GM19467 (cell line): Measurements from ENCODE around the gene CYLD.

ENCODE experiments used
- ATAC-seq: cut with Tn5 transposase; IDR thresholded peaks from one replicate; pipeline ENCODE4 v1.9.1; 2021; ENCODE audit warnings: mild to moderate bottlenecking, moderate library complexity; ENCODE audit not compliant: unreplicated experiment

Gene CYLD

DNA sequence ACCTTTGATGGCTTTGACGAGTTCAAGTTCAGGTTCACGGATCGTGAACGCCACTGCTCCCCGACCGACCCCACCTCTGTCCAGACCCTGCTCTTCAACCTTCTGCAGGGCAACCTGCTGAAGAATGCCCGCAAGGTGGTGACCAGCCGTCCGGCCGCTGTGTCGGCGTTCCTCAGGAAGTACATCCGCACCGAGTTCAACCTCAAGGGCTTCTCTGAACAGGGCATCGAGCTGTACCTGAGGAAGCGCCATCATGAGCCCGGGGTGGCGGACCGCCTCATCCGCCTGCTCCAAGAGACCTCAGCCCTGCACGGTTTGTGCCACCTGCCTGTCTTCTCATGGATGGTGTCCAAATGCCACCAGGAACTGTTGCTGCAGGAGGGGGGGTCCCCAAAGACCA is 30.8 kb upstream of the CYLD start:
- ATAC-seq: no peak

DNA sequence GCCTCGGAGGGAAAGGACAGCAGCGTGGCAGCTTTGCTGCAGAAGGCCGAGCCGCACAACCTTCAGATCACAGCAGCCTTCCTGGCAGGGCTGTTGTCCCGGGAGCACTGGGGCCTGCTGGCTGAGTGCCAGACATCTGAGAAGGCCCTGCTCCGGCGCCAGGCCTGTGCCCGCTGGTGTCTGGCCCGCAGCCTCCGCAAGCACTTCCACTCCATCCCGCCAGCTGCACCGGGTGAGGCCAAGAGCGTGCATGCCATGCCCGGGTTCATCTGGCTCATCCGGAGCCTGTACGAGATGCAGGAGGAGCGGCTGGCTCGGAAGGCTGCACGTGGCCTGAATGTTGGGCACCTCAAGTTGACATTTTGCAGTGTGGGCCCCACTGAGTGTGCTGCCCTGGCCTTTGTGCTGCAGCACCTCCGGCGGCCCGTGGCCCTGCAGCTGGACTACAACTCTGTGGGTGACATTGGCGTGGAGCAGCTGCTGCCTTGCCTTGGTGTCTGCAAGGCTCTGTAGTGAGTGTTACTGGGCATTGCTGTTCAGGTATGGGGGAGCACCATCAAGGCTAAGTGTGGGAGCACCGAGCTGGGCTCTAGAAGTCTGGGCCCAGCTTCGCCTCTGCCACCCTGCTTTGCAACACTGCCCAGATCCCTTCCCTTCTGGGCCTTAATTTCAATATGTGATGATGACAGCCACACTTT is 29.9 kb upstream of the CYLD start:
- ATAC-seq: no peak

DNA sequence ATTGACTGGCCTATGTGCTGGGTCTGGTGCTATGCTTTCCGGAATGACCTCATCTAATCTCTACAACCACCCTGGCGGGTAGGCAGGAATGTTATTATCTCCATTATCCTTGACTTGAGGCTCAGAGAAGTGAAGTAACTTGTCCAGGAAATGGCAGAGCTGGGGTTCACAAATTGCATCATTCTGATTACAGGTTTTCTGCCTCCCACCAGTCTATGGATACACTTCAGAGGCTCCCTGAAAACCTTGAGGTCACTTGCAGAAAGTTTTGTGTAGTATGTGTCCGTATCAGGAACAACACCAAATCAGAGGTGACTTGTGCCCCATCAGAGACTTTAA is 29.4 kb upstream of the CYLD start:
- ATAC-seq: no peak

DNA sequence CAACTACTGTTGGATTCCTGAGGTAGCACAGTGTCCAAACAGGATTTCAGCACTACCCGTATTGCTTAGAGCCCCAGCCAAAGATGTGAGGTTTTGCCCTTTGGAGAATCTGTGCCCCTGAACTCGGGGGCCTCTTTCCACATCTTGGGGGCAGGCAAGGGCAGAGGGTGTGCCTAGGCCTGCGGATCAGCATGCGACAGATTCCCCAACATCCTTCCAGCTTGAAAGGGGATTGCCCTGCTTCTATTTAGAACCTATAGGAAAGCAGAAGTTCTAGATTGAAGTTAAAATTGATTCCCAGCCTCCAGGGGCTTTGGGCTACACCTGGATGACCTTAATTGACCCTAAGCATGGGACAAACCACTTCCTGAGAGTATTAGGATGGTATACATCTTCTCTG is 28.9 kb upstream of the CYLD start:
- ATAC-seq: no peak

DNA sequence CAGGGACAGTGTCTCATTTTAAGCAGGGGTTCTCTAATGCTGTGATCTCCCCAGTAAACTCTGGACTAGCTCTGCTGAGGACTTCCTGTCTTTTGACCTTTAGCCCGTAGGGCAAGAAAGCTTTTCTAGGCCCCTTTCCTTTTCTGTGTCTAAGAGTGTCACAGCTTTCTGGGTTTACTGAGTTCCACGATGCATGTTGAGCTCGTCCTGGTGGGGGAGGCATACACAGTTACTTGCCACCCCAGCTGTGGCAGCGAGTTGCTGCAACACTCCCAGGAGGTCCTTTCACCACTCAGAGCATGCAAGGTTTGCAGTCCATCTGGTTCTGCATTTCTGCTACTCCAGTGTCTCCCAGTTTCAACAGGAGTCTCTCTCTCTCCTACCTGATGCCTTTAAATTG is 24.8 kb upstream of the CYLD start:
- no peak for ATAC-seq

- no peak for ATAC-seq
These were observed 24.4 kb upstream of the CYLD start for GRCh38 chr16:50717494-50717893.

GRCh38 chr16:50718061-50718760 is 23.7 kb upstream of the CYLD start:
- no peak for ATAC-seq

- no peak for ATAC-seq
These were observed 23.0 kb upstream of the CYLD start for GRCh38 chr16:50718761-50719400.

GRCh38 chr16:50719401-50720337 is 22.2 kb upstream of the CYLD start:
- no peak for ATAC-seq

DNA sequence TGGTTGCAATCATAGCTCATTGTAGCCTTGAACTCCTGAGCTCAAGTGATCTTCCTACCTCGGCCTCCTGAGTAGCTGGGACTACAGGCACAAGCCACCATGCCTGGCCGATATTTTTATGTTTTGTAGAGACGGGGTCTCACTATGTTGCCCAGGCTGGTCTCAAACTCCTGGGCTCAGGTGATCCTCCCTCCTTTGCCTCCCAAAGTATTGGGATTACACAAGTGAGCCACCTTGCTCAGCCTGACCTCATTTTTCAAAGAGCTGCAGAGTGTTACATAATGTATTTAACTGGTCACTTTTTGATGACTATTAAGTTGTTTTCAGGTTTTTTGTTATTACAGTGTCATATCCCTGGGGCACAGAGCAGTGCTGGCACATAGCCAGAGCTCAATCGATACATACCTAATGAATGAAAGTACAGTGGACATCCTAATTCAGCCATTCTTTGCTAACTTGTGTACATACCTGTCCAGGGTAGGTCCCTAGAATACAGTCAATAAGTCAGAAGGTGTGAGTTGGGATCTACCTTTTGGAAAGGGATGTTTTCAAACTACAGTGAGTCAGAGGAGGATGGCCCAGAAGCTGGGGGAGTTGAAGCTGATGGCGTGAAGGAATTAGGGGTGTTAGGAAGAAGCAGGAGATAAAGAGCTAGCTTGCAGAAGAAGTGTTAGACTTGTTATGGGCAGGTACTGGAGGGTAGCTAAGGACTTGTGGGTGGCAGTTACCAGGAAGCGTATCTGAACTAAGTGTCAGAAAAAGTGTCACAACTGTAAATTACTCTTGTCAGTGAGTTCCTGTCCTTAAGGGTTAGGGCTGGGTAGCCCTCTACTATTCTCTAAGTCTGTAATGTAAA is 20.1 kb upstream of the CYLD start:
- no peak for ATAC-seq

GRCh38 chr16:50722405-50722737 is 19.5 kb upstream of the CYLD start:
- no peak for ATAC-seq

GRCh38 chr16:50722960-50723359 is 18.9 kb upstream of the CYLD start:
- ATAC-seq: no peak

- ATAC-seq: no peak
These were observed 17.6 kb upstream of the CYLD start for GRCh38 chr16:50724306-50724705.

DNA sequence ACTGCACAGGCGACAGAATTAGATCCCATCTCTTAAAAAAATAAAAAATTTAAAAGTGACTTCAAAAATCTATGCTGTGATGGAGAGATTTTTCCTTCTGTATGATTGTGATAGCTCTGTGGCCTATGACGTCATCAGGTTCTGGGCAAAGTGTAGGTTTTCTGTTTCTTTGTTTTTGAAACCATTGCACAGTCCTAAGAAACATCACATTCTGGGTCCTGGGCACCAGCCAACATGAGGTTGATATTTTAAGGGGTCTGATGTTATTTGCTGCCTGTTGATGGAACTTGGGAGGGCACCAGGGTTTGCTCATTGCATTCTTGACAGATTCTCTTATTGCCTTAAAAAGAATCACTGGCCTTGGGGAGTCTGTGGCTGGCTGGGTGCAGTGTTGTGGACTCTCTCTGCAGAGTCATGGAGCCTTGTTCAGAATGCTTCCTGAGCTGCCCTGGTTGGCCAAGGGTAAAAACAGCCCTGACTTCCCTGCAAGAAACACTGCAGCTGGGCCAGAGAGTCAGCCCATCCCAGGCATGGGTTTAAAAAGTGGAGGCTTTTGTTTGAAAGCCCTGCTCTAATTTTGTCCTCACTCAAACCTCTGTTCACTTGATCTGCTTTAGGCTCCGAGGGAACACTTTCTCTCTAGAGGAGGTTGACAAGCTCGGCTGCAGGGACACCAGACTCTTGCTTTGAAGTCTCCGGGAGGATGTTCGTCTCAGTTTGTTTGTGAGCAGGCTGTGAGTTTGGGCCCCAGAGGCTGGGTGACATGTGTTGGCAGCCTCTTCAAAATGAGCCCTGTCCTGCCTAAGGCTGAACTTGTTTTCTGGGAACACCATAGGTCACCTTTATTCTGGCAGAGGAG is 10.5 kb upstream of the CYLD start:
- ATAC-seq: no peak

- no peak for ATAC-seq
These were observed 9.7 kb upstream of the CYLD start for GRCh38 chr16:50731989-50732832.

DNA sequence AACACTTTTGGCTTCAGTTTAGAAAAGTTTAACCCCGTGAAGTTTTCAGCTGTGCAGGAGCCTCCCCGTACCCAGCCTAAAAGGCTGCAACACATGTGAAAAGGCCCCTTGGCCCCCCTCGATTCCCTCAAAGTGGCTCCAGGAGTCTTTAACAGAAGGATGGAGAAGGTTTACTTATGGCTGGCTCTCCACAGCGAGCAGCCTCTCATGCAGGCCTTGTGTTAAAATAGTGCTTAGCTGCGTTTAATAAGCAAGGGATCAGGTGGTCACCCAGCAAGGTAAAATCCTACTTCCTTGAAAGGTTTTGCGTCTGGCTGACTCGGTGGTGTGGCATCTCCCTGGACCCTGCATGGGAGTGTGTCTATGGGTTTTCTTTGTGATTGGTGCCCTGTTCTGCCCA is 8.4 kb upstream of the CYLD start:
- ATAC-seq: no peak

DNA sequence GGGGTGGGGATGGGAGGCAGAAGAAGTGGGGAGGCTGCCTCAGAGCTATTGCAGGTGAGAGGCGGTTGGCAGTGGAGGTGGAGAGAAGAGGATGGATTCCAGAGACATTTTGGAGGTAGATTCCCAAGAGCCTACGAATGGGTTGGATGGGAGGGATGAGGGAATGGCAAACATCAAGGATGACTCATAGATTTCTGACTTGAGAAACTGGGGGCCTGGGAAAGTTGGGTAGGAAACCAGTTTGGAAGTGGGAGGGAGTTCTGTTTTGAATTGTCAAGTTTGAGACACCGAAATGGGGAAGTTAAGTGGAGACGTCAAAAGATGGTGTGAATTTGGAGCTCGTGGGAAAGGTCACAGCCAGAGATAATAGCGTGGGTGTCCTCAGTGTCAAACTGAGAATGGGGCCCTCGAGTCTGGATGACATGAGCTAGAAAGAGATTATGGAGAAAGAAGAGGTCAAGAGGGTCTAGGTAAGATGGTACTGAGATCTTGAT is 6.2 kb upstream of the CYLD start:
- no peak for ATAC-seq

DNA sequence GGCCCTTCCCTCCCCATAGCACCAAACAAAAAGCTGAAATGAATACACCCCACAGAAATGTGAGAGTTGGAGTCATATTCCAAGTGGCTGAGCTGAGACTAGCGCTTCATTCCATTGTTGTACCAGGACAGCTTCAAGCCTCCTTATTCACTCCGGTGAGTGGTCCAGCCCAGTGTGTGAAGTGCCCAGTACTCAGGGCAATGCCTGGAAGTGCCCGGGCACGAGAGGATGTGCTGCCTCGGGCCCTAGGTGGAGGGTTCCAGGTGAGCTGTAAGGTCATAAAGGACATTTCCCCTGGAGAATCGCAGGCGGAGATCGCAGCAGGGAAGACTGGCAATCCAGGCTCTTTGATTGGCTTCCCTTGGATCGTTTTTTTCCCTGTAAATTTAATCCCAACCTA is 5.4 kb upstream of the CYLD start:
- no peak for ATAC-seq
